ENCODE data around the gene CCDC82. TPM values are rescaled to one million over a fixed set of nuclear protein-coding genes. Genes with fewer than 3 reads are reported as not detected.

Gene CCDC82
- total RNA-seq, 4 donors from 2014 or later, result 17.3 to 28.9 (median 24.7) TPM

DNA sequence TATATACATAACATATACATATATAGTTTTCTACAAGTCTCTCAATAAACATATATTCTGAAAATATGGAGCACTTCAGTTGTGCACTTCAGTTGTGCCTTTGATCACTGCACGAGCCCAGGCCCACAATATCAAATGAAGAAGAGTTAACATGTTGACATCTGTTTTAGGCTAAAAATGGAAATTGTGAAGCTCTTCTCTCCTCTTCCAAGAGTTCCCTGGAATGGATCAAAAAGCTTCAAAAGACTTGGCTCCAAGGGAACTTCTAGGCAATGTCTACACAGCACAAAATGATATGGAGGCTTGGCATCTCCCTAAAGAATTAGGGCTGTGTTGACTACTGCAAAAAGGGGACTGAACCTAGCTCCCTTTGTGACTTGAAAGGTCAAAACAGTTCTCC, 83.6 kb downstream of the CCDC82 start:
- ATAC-seq, result no peak
- Histone ChIP-seq H3K4me1 (peaks cover 29 to 82% (median 32%) of the 10 kb centered on the region in 3 donors), H3K27me3 (no peaks in the 10 kb centered on the region), H3K27ac (peak overlapping the region; percentile 79 to 87 (median 84)), H3K9me3 (no peaks in the 10 kb centered on the region), H3K36me3 (no peaks in the 10 kb centered on the region), H3K4me3 (no peak overlapping the region)
- no peak for TF ChIP-seq EP300 (IDR thresholded peaks at IDR 0.05)
- TF ChIP-seq POLR2A (IDR thresholded peaks at IDR 0.05), result no peak
- TF ChIP-seq, protein P1, sequence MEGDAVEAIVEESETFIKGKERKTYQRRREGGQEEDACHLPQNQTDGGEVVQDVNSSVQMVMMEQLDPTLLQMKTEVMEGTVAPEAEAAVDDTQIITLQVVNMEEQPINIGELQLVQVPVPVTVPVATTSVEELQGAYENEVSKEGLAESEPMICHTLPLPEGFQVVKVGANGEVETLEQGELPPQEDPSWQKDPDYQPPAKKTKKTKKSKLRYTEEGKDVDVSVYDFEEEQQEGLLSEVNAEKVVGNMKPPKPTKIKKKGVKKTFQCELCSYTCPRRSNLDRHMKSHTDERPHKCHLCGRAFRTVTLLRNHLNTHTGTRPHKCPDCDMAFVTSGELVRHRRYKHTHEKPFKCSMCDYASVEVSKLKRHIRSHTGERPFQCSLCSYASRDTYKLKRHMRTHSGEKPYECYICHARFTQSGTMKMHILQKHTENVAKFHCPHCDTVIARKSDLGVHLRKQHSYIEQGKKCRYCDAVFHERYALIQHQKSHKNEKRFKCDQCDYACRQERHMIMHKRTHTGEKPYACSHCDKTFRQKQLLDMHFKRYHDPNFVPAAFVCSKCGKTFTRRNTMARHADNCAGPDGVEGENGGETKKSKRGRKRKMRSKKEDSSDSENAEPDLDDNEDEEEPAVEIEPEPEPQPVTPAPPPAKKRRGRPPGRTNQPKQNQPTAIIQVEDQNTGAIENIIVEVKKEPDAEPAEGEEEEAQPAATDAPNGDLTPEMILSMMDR (IDR thresholded peaks at IDR 0.05), result no peak
- TF ChIP-seq POLR2AphosphoS5 (IDR thresholded peaks at IDR 0.05), result no peak
- 42 to 67% methylated on average over 1 of the region's 1 CpG for WGBS, 2 donors (ENCODE audit: low coverage in 1 of 2)

DNA sequence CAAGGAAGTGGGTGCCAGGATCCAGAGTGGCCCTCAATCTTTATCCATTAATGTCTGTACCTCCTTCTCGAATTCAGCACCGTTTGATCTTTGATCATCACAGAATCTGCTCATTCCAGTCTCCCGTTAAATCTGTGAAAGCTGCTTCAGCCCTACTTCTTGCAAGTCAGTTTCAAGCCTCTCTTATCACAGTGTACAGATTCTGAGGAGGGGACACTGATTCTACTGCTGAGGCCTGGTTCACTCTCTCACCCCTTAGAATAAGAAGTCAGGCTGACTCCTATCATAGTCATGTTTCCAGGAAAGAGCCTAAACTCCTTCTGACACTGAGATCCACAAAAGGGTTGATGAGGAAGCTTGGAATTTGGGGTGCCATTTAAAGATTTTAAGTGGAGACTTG, 85.7 kb downstream of the CCDC82 start:
- no peaks in the 10 kb centered on the region for H3K9me3 ChIP-seq
- no peaks in the 10 kb centered on the region for H3K27me3 ChIP-seq
- TF ChIP-seq EP300 (IDR thresholded peaks at IDR 0.05), result no peak
- TF ChIP-seq, protein P1 (IDR thresholded peaks at IDR 0.05), result no peak
- H3K4me3 ChIP-seq, result no peak overlapping the region
- no peaks in the 10 kb centered on the region for H3K36me3 ChIP-seq
- peak overlapping the region in 1 of 4 donors; percentile 7 for H3K27ac ChIP-seq
- no peak for ATAC-seq
- 84 to 100% methylated on average over 1 to 3 of the region's 3 CpGs for WGBS, 2 donors (ENCODE audit: low coverage in 1 of 2)
- peaks cover 25 to 84% (median 29%) of the 10 kb centered on the region in 3 donors for H3K4me1 ChIP-seq

DNA sequence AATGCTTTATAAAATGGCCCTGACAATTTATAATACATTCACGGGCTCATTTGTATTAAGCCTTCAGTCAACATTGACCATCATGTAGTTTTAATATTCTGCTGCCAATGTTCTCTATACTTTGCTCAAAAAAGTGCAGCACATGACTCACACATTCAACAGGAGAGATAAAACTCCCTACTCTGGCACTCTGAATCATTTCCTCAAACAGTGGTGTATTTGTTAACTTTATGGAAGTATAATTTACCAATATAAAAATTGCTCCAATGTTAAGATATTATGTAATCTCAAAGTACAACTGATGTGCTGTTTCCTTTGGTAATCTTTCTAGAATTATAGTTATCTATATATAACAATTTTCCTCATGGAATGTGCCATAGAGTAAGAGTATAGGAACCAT, 86.6 kb downstream of the CCDC82 start:
- TF ChIP-seq POLR2AphosphoS5 (IDR thresholded peaks at IDR 0.05) (peak; percentile 14), POLR2A (IDR thresholded peaks at IDR 0.05) (no peak), EP300 (IDR thresholded peaks at IDR 0.05) (no peak)
- TF ChIP-seq, protein P1 (IDR thresholded peaks at IDR 0.05), result no peak
- Histone ChIP-seq H3K4me3 (no peak overlapping the region), H3K9me3 (no peaks in the 10 kb centered on the region), H3K4me1 (peaks cover 20 to 75% (median 21%) of the 10 kb centered on the region in 3 donors), H3K27me3 (no peaks in the 10 kb centered on the region), H3K27ac (peak overlapping the region in 1 of 4 donors; percentile 32), H3K36me3 (no peaks in the 10 kb centered on the region)
- no peak for ATAC-seq
- 29 to 71% methylated on average over 1 of the region's 1 CpG for WGBS, 2 donors (ENCODE audit: low coverage in 1 of 2)

Small RNA genes within 50 kb of the gene (small RNA-seq; reads per million reads assigned to genes)
- gene MIR1260B, result 0 reads per million in 4 donors

Other genes starting within 250 kb of the CCDC82 start
- gene MAML2, start 46.7 kb downstream of the CCDC82 start, total RNA-seq, result 10 to 100 TPM; 15.8 to 31.8 (median 23.7) TPM
- 1 to 10 TPM; 6.1 to 9.6 (median 7.6) TPM for gene JRKL, start 101 bp upstream of the CCDC82 start, total RNA-seq